ENCODE results near the gene ELMO1.

The ELMO1 gene

DNA sequence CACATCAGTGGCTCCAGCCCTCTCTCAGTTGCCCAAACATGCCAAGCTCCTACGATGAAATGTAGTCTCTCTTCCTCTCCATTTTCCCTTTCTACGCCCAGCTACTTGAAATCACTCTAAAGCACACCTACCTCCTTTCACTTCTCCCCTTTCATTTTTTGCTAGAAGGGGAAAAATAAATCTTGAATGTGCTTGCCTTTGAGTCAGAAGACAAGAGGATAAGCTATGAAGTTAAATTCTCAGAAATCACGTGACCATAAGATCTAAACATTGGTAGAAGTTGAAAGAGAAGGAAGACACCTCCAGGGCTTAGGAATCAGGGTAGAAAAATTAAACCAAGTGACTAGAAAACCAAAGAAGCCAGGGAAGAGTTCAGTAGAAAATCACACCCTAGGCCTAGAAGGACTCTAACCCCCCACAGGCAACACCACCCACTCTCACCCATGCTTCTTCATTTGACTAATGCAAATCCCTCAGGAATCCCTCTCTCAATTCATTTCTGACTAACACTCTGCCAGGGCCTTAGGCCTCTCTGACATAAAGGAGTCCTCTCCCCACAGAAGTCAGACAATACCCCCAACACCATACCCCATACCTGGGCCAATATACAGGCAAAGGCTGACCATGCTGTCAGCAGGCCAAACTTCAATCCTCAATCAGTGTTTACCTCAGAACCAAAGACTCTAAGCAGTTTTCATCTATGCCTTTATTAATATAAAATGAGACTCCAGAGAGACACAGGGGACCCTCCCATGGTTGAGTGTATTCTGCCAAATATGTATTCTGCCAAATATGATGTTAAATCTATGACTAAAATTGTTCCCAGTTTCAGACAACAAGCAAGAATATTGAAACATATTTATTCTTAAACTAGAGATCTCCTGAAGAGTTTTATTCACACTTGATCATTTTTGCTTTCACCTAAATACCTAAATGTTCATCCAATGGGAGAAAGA is 84.8 kb downstream of the ELMO1 start:
- Histone ChIP-seq H3K27me3 (ENCODE audit: control insufficient read depth, low read length) (no peaks in the 10 kb centered on the region), H3K36me3 (ENCODE audit: control insufficient read depth, low read length) (no peaks in the 10 kb centered on the region), H3F3A (ENCODE audit: control insufficient read depth, insufficient read depth) (no peaks in the 10 kb centered on the region), H3K27ac (ENCODE audit: low read depth, low read length) (no peak overlapping the region), H3K9me3 (ENCODE audit: control insufficient read depth, insufficient read depth, low read length) (no peaks in the 10 kb centered on the region), H3K79me2 (ENCODE audit: control insufficient read depth, low read length) (no peaks in the 10 kb centered on the region), H4K20me1 (ENCODE audit: control insufficient read depth, insufficient read depth, low read depth, low read length) (no peaks in the 10 kb centered on the region), H3K4me1 (ENCODE audit: control insufficient read depth, low read length) (no peaks in the 10 kb centered on the region), H3K4me3 (ENCODE audit: low read length) (no peak overlapping the region), H3K9me2 (replicated peaks; ENCODE audit: control insufficient read depth, low read length) (no peaks in the 10 kb centered on the region), H3K4me2 (ENCODE audit: low read length) (no peak overlapping the region)
- TF ChIP-seq, protein P1, sequence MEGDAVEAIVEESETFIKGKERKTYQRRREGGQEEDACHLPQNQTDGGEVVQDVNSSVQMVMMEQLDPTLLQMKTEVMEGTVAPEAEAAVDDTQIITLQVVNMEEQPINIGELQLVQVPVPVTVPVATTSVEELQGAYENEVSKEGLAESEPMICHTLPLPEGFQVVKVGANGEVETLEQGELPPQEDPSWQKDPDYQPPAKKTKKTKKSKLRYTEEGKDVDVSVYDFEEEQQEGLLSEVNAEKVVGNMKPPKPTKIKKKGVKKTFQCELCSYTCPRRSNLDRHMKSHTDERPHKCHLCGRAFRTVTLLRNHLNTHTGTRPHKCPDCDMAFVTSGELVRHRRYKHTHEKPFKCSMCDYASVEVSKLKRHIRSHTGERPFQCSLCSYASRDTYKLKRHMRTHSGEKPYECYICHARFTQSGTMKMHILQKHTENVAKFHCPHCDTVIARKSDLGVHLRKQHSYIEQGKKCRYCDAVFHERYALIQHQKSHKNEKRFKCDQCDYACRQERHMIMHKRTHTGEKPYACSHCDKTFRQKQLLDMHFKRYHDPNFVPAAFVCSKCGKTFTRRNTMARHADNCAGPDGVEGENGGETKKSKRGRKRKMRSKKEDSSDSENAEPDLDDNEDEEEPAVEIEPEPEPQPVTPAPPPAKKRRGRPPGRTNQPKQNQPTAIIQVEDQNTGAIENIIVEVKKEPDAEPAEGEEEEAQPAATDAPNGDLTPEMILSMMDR (IDR thresholded peaks at IDR 0.05; ENCODE audit: low read depth, low read length, poor library complexity, severe bottlenecking), result no peak
- TF ChIP-seq EZH2phosphoT487 (IDR thresholded peaks at IDR 0.05; ENCODE audit: borderline replicate concordance, low read length), result no peak

DNA sequence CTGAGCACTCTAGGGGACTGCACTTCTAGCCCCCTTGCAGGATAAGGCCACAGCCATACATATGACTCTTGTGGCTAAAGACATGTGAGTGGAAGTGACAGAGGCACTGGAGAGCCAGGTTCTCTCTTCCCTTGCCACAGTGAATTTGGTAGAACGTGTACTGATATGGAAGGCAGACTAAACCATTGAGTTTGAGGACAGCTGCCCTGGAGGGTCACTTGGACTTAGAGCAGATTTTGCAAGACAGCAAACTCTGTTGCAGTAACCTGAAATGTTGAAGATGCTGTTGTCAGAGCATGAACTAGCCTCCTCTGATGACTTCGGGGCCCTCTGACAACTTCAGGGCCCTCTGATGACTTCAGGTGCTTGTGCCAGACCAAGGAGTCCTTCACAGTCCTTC is 85.9 kb downstream of the ELMO1 start:
- H3K4me3 ChIP-seq (ENCODE audit: low read length), result no peak overlapping the region
- no peaks in the 10 kb centered on the region for H3K4me1 ChIP-seq (ENCODE audit: control insufficient read depth, low read length)
- H3K9me2 ChIP-seq (replicated peaks; ENCODE audit: control insufficient read depth, low read length), result no peaks in the 10 kb centered on the region
- no peaks in the 10 kb centered on the region for H3K36me3 ChIP-seq (ENCODE audit: control insufficient read depth, low read length)
- H3F3A ChIP-seq (ENCODE audit: control insufficient read depth, insufficient read depth), result no peaks in the 10 kb centered on the region
- no peaks in the 10 kb centered on the region for H4K20me1 ChIP-seq (ENCODE audit: control insufficient read depth, insufficient read depth, low read depth, low read length)
- TF ChIP-seq EZH2phosphoT487 (IDR thresholded peaks at IDR 0.05; ENCODE audit: borderline replicate concordance, low read length), result no peak
- TF ChIP-seq, protein P1 (IDR thresholded peaks at IDR 0.05; ENCODE audit: low read depth, low read length, poor library complexity, severe bottlenecking), result no peak
- no peak overlapping the region for H3K4me2 ChIP-seq (ENCODE audit: low read length)
- H3K79me2 ChIP-seq (ENCODE audit: control insufficient read depth, low read length), result no peaks in the 10 kb centered on the region
- H3K27me3 ChIP-seq (ENCODE audit: control insufficient read depth, low read length), result no peaks in the 10 kb centered on the region
- H3K9me3 ChIP-seq (ENCODE audit: control insufficient read depth, insufficient read depth, low read length), result no peaks in the 10 kb centered on the region
- H3K27ac ChIP-seq (ENCODE audit: low read depth, low read length), result no peak overlapping the region

DNA sequence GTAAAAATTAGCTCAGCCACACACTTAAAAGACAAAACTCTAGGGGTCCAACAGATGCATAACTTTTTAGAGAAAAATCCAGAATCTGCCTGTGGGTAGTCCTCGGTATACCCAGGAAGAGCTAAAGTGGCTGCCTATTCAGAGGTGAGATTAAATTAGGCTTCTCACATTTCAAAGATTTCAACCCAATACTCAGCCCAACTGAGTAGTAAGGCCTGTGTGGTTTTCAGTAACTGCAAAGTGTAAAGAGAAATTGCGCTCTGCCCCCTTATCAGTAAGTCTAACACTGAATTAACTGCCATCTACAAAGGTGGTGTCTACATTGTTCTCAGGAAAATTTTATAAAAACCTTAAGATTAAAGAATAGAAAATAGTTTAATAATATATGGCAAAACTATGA is 88.2 kb downstream of the ELMO1 start:
- TF ChIP-seq, protein P1 (IDR thresholded peaks at IDR 0.05; ENCODE audit: low read depth, low read length, poor library complexity, severe bottlenecking), result no peak
- no peak for TF ChIP-seq EZH2phosphoT487 (IDR thresholded peaks at IDR 0.05; ENCODE audit: borderline replicate concordance, low read length)

More for the DNA sequence above, 88.2 kb downstream of the ELMO1 start:
- Histone ChIP-seq H3F3A (ENCODE audit: control insufficient read depth, insufficient read depth) (no peaks in the 10 kb centered on the region), H3K27ac (ENCODE audit: low read depth, low read length) (no peak overlapping the region), H3K4me3 (ENCODE audit: low read length) (no peak overlapping the region), H3K36me3 (ENCODE audit: control insufficient read depth, low read length) (no peaks in the 10 kb centered on the region), H3K9me2 (replicated peaks; ENCODE audit: control insufficient read depth, low read length) (no peaks in the 10 kb centered on the region), H3K4me1 (ENCODE audit: control insufficient read depth, low read length) (no peaks in the 10 kb centered on the region), H3K79me2 (ENCODE audit: control insufficient read depth, low read length) (no peaks in the 10 kb centered on the region), H3K4me2 (ENCODE audit: low read length) (no peak overlapping the region), H4K20me1 (ENCODE audit: control insufficient read depth, insufficient read depth, low read depth, low read length) (no peaks in the 10 kb centered on the region), H3K27me3 (ENCODE audit: control insufficient read depth, low read length) (no peaks in the 10 kb centered on the region), H3K9me3 (ENCODE audit: control insufficient read depth, insufficient read depth, low read length) (no peaks in the 10 kb centered on the region)
